Measurements from ENCODE around the gene CDC42BPG. TPM values are rescaled to one million over a fixed set of nuclear protein-coding genes. Genes with fewer than 3 reads are reported as not detected.

CDC42BPG gene
- total and polyA plus RNA-seq, 9 of the 15 experiments (the other 6 are each of a cell fraction or from before 2014, with no cell fraction given): 0.04 to 8.8 (median 2.1) TPM

DNA sequence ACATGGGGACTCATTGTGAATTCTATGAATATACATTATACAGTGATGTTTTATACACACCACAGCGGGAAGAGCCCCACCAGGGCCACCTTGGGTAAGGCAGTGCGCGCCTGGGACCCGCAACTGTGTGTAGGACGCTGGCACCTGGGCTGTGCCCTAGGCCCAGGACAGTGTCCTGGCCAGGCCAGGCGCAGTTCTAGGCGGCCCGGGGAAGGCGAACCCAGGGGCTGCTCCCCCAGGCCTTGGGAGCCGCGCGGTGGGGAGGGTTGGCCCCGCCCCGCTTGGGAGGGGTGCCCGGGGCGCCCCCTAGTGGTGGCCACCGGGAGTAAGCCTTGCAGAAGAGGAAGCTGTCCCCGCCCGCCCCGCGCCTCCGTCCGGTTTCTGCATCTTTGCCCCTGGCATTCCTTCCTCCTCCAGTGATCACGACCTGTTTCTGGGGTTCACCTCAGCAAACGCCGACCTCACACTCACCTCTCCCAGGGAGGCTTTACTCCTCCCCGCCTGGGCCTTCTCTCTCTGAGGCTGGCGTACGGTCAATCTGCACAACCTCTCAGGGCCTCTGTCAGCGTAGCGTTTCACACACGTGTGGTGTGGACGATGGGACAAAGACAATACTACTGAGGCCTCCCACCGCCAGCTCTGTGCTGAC lies 43.4 kb upstream of the CDC42BPG start (continued):
- no peak for TF ChIP-seq TEAD1 (CRISPR knock-in tag; IDR thresholded peaks at IDR 0.05)
- no peak for TF ChIP-seq SMARCA4 (IDR thresholded peaks at IDR 0.05)
- TF ChIP-seq CXXC5 (CRISPR knock-in tag; IDR thresholded peaks at IDR 0.05): peak; percentile 50
- TF ChIP-seq ZFP36 (IDR thresholded peaks at IDR 0.05; ENCODE audit: low read depth, low read length, partially characterized antibody): no peak
- no peak for TF ChIP-seq EHMT2 (IDR thresholded peaks at IDR 0.05)
- 0 out of 2 replicates have a peak, but pooled peaks have one; percentile 12 for TF ChIP-seq NR2C2 (CRISPR knock-in tag; IDR thresholded peaks at IDR 0.05)
- TF ChIP-seq NR2C2 (tag; IDR thresholded peaks at IDR 0.05): no peak
- peak; percentile 18; the same call in 1 of the 2 replicates for TF ChIP-seq ZNF24 (IDR thresholded peaks at IDR 0.05)
- TF ChIP-seq CBFA2T2 (conservative IDR thresholded peaks at IDR 0.05): 0 out of 2 replicates have a peak, but pooled peaks have one; percentile 7
- TF ChIP-seq THRAP3 (IDR thresholded peaks at IDR 0.05; ENCODE audit: borderline replicate concordance): no peak
- TF ChIP-seq, protein P1, sequence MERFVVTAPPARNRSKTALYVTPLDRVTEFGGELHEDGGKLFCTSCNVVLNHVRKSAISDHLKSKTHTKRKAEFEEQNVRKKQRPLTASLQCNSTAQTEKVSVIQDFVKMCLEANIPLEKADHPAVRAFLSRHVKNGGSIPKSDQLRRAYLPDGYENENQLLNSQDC (CRISPR knock-in tag; IDR thresholded peaks at IDR 0.05): no peak
- no peak for TF ChIP-seq ZNF263 (CRISPR knock-in tag; IDR thresholded peaks at IDR 0.05; ENCODE audit: borderline replicate concordance)
- no peak for TF ChIP-seq CREBBP (IDR thresholded peaks at IDR 0.05; ENCODE audit: low read depth, low read length)
- TF ChIP-seq ZNF431 (CRISPR knock-in tag; IDR thresholded peaks at IDR 0.05): 0 out of 2 replicates have a peak, but pooled peaks have one; percentile 27
- TF ChIP-seq ZNF57 (CRISPR knock-in tag; IDR thresholded peaks at IDR 0.05): no peak
- no peak for TF ChIP-seq HNRNPLL (IDR thresholded peaks at IDR 0.05; ENCODE audit: low read depth, low read length, poor library complexity, severe bottlenecking)
- TF ChIP-seq, protein P2, sequence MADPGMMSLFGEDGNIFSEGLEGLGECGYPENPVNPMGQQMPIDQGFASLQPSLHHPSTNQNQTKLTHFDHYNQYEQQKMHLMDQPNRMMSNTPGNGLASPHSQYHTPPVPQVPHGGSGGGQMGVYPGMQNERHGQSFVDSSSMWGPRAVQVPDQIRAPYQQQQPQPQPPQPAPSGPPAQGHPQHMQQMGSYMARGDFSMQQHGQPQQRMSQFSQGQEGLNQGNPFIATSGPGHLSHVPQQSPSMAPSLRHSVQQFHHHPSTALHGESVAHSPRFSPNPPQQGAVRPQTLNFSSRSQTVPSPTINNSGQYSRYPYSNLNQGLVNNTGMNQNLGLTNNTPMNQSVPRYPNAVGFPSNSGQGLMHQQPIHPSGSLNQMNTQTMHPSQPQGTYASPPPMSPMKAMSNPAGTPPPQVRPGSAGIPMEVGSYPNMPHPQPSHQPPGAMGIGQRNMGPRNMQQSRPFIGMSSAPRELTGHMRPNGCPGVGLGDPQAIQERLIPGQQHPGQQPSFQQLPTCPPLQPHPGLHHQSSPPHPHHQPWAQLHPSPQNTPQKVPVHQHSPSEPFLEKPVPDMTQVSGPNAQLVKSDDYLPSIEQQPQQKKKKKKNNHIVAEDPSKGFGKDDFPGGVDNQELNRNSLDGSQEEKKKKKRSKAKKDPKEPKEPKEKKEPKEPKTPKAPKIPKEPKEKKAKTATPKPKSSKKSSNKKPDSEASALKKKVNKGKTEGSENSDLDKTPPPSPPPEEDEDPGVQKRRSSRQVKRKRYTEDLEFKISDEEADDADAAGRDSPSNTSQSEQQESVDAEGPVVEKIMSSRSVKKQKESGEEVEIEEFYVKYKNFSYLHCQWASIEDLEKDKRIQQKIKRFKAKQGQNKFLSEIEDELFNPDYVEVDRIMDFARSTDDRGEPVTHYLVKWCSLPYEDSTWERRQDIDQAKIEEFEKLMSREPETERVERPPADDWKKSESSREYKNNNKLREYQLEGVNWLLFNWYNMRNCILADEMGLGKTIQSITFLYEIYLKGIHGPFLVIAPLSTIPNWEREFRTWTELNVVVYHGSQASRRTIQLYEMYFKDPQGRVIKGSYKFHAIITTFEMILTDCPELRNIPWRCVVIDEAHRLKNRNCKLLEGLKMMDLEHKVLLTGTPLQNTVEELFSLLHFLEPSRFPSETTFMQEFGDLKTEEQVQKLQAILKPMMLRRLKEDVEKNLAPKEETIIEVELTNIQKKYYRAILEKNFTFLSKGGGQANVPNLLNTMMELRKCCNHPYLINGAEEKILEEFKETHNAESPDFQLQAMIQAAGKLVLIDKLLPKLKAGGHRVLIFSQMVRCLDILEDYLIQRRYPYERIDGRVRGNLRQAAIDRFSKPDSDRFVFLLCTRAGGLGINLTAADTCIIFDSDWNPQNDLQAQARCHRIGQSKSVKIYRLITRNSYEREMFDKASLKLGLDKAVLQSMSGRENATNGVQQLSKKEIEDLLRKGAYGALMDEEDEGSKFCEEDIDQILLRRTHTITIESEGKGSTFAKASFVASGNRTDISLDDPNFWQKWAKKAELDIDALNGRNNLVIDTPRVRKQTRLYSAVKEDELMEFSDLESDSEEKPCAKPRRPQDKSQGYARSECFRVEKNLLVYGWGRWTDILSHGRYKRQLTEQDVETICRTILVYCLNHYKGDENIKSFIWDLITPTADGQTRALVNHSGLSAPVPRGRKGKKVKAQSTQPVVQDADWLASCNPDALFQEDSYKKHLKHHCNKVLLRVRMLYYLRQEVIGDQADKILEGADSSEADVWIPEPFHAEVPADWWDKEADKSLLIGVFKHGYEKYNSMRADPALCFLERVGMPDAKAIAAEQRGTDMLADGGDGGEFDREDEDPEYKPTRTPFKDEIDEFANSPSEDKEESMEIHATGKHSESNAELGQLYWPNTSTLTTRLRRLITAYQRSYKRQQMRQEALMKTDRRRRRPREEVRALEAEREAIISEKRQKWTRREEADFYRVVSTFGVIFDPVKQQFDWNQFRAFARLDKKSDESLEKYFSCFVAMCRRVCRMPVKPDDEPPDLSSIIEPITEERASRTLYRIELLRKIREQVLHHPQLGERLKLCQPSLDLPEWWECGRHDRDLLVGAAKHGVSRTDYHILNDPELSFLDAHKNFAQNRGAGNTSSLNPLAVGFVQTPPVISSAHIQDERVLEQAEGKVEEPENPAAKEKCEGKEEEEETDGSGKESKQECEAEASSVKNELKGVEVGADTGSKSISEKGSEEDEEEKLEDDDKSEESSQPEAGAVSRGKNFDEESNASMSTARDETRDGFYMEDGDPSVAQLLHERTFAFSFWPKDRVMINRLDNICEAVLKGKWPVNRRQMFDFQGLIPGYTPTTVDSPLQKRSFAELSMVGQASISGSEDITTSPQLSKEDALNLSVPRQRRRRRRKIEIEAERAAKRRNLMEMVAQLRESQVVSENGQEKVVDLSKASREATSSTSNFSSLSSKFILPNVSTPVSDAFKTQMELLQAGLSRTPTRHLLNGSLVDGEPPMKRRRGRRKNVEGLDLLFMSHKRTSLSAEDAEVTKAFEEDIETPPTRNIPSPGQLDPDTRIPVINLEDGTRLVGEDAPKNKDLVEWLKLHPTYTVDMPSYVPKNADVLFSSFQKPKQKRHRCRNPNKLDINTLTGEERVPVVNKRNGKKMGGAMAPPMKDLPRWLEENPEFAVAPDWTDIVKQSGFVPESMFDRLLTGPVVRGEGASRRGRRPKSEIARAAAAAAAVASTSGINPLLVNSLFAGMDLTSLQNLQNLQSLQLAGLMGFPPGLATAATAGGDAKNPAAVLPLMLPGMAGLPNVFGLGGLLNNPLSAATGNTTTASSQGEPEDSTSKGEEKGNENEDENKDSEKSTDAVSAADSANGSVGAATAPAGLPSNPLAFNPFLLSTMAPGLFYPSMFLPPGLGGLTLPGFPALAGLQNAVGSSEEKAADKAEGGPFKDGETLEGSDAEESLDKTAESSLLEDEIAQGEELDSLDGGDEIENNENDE (IDR thresholded peaks at IDR 0.05; ENCODE audit: low read depth, low read length): no peak
- TF ChIP-seq ZNF408 (CRISPR knock-in tag; IDR thresholded peaks at IDR 0.05; ENCODE audit: low read depth): no peak
- no peak for TF ChIP-seq ZNF133 (CRISPR knock-in tag; IDR thresholded peaks at IDR 0.05)

Measured in K562 (cell line).